ENCODE results near the gene AOC2.
A peak's percentile ranks its signal among the peaks of the same experiment; 100 is the strongest.
"Not testable (repeated sequence)": the region's sequence is repeated elsewhere in the genome, so short reads cannot be mapped to it uniquely, and the experiment has no call there.

The AOC2 gene

GRCh38 chr17:42832934-42833766, 11.2 kb upstream of the AOC2 start, which contains the start of gene PSME3:
TSS of gene PSME3 (plus strand) at chr17:42833397. CDS start at chr17:42833632, 235 bp downstream.
- DNase-seq (ENCODE audit: low read depth, low spot score): peak; percentile 82

GRCh38 chr17:42833767-42834422, 10.5 kb upstream of the AOC2 start:
- DNase-seq (ENCODE audit: low read depth, low spot score): no peak

DNA sequence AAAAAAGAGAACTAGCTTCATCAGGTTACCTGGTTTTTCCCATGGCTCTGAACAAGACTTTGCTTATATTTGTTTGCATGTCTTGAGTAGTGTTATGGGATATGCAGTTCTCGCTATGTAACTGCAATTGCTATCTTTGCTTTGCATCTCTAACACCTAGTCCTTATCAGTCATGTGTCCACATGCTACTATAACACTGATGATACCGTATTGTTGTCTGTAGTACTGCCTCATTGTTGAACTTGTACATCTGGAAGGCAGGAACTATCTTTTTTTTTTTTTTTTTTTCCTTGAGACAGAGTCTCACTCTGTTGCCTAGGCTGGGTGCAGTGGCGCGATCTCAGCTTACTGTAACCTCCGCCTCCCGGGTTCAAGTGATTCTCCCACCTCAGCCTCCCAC, 8.6 kb upstream of the AOC2 start:
- DNase-seq (ENCODE audit: low read depth, low spot score): no peak

DNA sequence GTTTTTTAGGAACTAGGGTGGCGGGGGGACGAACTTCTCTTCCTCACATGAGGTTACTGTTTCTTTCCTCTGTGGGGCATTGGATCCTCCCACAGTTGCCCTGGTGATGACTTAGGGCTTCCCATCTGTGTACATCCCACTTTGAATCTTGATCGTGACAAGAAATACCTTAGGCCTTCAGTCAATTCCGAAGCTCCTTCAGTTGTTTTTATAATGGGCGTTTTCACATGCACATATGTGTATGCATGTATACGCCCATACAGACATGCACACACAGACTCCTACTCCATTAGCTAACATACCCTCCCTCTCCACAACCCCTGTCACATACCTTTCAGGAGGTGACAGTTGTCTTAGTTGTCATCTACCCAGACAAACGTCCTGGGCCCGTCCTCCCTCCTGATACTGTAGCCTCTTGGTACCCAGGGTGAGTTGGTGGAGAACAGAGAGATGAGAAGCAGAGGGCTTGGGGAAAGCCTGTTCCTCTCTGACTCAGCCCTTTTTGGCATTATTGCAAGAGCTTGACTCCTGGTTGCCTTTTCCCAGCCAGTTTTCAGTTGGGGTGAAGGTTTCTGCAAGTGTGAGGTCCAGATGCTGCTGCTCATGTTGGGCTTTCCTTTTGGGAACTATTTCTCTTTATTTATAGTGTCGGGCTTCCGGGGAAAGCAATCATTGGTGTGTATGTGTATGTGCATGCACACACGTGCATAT, 2.2 kb upstream of the AOC2 start:
- no peak for DNase-seq (ENCODE audit: low read depth, low spot score)

GRCh38 chr17:42843358-42843934, 934 bp upstream of the AOC2 start:
- no peak for DNase-seq (ENCODE audit: low read depth, low spot score)

- no peak for DNase-seq (ENCODE audit: low read depth, low spot score)
Measured at GRCh38 chr17:42844761-42845555, 578 bp downstream of the AOC2 start.

GRCh38 chr17:42845556-42845917, 1.2 kb downstream of the AOC2 start:
- DNase-seq (ENCODE audit: low read depth, low spot score): no peak

DNA sequence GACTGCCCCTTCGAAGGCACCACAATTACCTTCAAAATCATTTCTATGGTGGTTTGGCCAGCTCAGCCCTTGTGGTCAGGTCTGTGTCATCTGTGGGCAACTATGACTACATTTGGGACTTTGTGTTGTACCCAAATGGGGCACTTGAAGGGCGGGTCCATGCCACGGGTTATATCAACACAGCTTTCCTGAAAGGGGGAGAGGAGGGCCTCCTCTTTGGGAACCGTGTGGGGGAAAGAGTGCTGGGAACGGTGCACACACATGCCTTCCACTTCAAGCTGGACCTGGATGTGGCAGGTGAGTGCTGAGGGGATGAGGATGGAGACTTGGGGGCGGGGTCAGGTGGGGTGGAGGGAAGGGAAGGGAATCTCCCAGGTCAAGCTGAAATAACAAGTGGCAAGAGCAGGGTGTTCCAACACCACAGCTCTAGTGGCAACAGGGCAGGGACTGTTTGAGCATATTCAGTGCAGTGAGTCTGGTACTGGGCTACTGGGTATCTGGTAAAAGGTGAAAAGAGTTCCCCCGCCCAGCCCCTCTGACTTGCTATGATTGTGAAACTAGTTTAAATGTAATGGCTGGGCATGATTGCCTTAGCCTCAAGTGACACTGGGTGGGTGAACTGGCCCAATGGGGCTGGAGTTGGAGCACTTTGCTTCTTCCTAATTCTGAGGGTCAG, 1.7 kb downstream of the AOC2 start:
- no peak for DNase-seq (ENCODE audit: low read depth, low spot score)

DNA sequence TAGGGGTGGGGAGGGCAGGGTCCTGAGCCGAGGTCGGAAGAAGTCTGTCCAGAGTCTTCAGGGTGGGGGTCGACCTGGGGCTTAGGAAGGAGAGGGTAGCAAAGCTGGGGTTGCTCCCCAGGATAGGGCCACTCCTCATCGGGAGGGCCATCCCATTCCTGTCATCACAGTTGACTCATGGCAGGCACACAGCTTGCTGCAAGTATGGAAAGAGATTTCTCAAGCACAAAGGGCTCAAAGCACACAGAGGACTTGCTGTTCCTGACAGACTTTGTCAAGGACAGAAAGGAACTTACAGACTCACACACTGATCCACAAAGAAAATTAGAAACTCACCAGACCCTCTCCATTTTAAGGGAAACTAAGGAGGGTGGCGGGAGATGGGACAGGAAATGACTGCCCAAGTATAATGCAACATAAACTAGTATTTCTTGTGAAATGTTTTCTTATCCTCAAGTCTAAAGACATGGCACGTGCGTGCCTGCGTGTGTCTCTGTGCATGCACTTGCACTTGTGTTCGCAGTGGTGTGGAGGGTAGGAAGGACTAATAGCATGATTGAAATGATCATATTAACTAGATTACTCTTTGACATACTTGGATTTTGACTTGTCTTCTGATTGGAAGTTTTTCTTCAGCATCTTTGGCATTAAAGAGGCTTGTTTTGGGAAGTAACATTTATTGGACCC, 2.4 kb downstream of the AOC2 start:
- DNase-seq (ENCODE audit: low read depth, low spot score): no peak

DNA sequence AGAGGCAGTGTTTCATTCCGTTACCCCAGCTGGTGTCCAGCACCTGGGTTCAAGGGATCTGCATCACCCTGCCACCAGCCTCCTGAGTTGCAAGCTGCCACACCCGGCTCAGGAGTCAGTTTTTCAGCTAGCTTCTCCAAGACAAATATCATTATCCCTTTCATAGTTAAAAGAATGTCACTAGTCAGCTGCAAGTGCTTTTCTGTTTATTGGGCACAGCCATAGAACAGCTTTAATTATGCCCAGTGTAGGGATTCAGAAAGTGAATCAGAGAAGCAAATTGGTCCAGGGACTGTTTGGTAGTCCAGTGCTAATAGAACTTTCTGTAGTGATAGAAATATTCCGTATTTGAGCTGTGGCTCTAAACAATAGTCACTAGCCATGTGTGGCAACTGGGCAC, 3.7 kb downstream of the AOC2 start:
- no peak for DNase-seq (ENCODE audit: low read depth, low spot score)

GRCh38 chr17:42849031-42849430, 4.7 kb downstream of the AOC2 start:
- no peak for DNase-seq (ENCODE audit: low read depth, low spot score)

- DNase-seq (ENCODE audit: low read depth, low spot score): no peak
Measured at GRCh38 chr17:42849451-42850181, 5.2 kb downstream of the AOC2 start.

DNA sequence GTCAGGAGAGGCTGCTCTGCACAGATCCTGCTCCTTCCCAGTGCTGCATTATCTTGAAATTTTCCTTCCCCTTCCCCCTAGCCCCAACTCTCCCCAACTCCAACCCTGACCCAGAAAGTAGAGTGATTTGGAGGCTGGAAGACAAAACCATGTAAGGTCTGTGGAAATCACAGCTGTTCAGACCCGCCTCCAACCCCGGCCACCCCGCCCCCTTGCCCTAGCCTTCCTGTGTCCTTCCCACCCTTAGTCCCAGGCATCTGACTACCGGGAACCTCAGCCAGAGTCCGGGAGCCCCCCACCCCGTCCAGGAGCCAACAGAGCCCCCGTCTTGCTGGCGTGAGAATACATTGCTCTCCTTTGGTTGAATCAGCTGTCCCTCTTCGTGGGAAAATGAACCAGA, 6.6 kb downstream of the AOC2 start, which contains the start of gene AOC3:
AOC3 (plus strand) TSS at position 246 of the 400 bp plus-strand sequence; CDS start at position 391, 145 bp downstream.
- no peak for DNase-seq (ENCODE audit: low read depth, low spot score)

GRCh38 chr17:42851371-42852240, 7.2 kb downstream of the AOC2 start:
- DNase-seq (ENCODE audit: low read depth, low spot score): not testable (repeated sequence)

DNA sequence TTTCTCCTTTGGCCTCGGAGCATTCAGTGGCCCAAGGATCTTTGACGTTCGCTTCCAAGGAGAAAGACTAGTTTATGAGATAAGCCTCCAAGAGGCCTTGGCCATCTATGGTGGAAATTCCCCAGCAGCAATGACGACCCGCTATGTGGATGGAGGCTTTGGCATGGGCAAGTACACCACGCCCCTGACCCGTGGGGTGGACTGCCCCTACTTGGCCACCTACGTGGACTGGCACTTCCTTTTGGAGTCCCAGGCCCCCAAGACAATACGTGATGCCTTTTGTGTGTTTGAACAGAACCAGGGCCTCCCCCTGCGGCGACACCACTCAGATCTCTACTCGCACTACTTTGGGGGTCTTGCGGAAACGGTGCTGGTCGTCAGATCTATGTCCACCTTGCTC, 8.0 kb downstream of the AOC2 start:
- DNase-seq (ENCODE audit: low read depth, low spot score): no peak

GRCh38 chr17:42853004-42853403, 8.6 kb downstream of the AOC2 start:
- no peak for DNase-seq (ENCODE audit: low read depth, low spot score)

GRCh38 chr17:42853597-42853967, 9.2 kb downstream of the AOC2 start:
- no peak for DNase-seq (ENCODE audit: low read depth, low spot score)

Data from activated CD4-positive, CD25-positive, alpha-beta regulatory T cell treated with anti-CD3 and anti-CD28 coated beads, Interleukin-2, amount 50 U/mL, for 16 hours (primary cell).